GM23338 (cell line): Measurements from ENCODE around the gene RBM14. TPM values are rescaled to one million over a fixed set of nuclear protein-coding genes. Genes with fewer than 3 reads are reported as not detected.

Experiments used
- ATAC-seq: fragments of 200-7000 bp; cut with Tn5 transposase; 3 replicates; pipeline ENCODE4 v1.9.1; 2020
- DNase-seq: peaks from one replicate; pipeline ENCODE4 v3.0.0-alpha.2; 2015; ENCODE audit warnings: low spot score
- H2AFZ ChIP-seq: fragments of 200-600 bp; sonication (generic); 2 replicates; pipeline ENCODE4 v1.8.0; 2016; ENCODE audit warnings: antibody characterized with exemption, mild to moderate bottlenecking, moderate library complexity
- H3F3A ChIP-seq: fragments of 200-600 bp; sonication (generic); replicated peaks from 2 replicates; pipeline ENCODE4 v1.8.0; 2017; ENCODE audit warnings: antibody characterized with exemption, mixed run types, low read depth
- H3K27ac ChIP-seq: fragments of 200-600 bp; sonication (generic); 2 replicates; pipeline ENCODE4 v1.6.1; 2016; ENCODE audit warnings: low read depth
- H3K27me3 ChIP-seq: fragments of 200-600 bp; sonication (generic); 2 replicates; pipeline ENCODE4 v1.8.0; 2016; ENCODE audit warnings: mild to moderate bottlenecking, mixed run types, moderate library complexity; ENCODE audit not compliant: insufficient read depth
- H3K36me3 ChIP-seq: fragments of 200-600 bp; sonication (generic); 2 replicates; pipeline ENCODE4 v1.8.0; 2016; ENCODE audit warnings: mild to moderate bottlenecking; ENCODE audit not compliant: insufficient read depth
- H3K4me1 ChIP-seq: fragments of 200-600 bp; sonication (generic); 2 replicates; pipeline ENCODE4 v1.8.0; 2016; ENCODE audit warnings: mild to moderate bottlenecking, moderate library complexity; ENCODE audit not compliant: insufficient read depth
- H3K4me2 ChIP-seq: fragments of 200-600 bp; sonication (generic); 2 replicates; pipeline ENCODE4 v1.7.1; 2017; ENCODE audit warnings: mixed run types
- H3K4me3 ChIP-seq: fragments of 200-600 bp; sonication (generic); 2 replicates; pipeline ENCODE4 v1.6.1; 2016; ENCODE audit warnings: mixed run types
- H3K79me2 ChIP-seq: fragments of 200-600 bp; sonication (generic); replicated peaks from 2 replicates; pipeline ENCODE4 v1.8.0; 2017; ENCODE audit warnings: mild to moderate bottlenecking; ENCODE audit not compliant: insufficient read depth
- H3K9me2 ChIP-seq: fragments of 200-600 bp; sonication (generic); 2 replicates; pipeline ENCODE4 v1.8.0; 2017; ENCODE audit not compliant: insufficient read depth
- H4K20me1 ChIP-seq: fragments of 200-600 bp; sonication (generic); replicated peaks from 2 replicates; pipeline ENCODE4 v1.8.0; 2017; ENCODE audit warnings: mild to moderate bottlenecking; ENCODE audit not compliant: insufficient read depth
- H3K27ac Mint-ChIP-seq: 2 replicates; pipeline ENCODE4 v1.8.0; 2020; ENCODE audit warnings: inconsistent platforms, mild to moderate bottlenecking, moderate library complexity, mixed read lengths
- H3K27me3 Mint-ChIP-seq: 3 replicates; pipeline ENCODE4 v1.8.0; 2022; ENCODE audit warnings: low read depth, mild to moderate bottlenecking, moderate library complexity, mixed read lengths, inconsistent platforms; ENCODE audit not compliant: insufficient read depth, poor library complexity
- H3K36me3 Mint-ChIP-seq: 3 replicates; pipeline ENCODE4 v1.8.0; 2021; ENCODE audit warnings: low read depth, mild to moderate bottlenecking, inconsistent platforms, moderate library complexity, mixed read lengths
- H3K4me1 Mint-ChIP-seq: 3 replicates; pipeline ENCODE4 v1.8.0; 2020; ENCODE audit warnings: mild to moderate bottlenecking, inconsistent platforms, mixed read lengths
- H3K4me3 Mint-ChIP-seq: 3 replicates; pipeline ENCODE4 v1.8.0; 2021; ENCODE audit warnings: moderate library complexity, mild to moderate bottlenecking, inconsistent platforms, mixed read lengths
- H3K9me3 Mint-ChIP-seq: 3 replicates; pipeline ENCODE4 v1.8.0; 2020; ENCODE audit warnings: moderate library complexity, mild to moderate bottlenecking, inconsistent platforms, mixed read lengths
- CREB1 ChIP-seq: fragments of 250-450 bp; sonication (Bioruptor Pico); IDR thresholded peaks from 2 replicates; pipeline ENCODE4 v1.5.0; 2020; ENCODE audit warnings: low read depth, mild to moderate bottlenecking, moderate library complexity
- ETS1 ChIP-seq: IDR thresholded peaks from 2 replicates; pipeline ENCODE4 v1.6.1; 2016; ENCODE audit warnings: antibody characterized with exemption
- EZH2 ChIP-seq: fragments of 200-600 bp; sonication (generic); IDR thresholded peaks from one replicate; pipeline ENCODE4 v1.8.0; 2017; ENCODE audit warnings: antibody characterized with exemption, mild to moderate bottlenecking, low read depth; ENCODE audit not compliant: unreplicated experiment
- EZH2phosphoT487 ChIP-seq: fragments of 200-600 bp; sonication (generic); IDR thresholded peaks from one replicate; pipeline ENCODE4 v1.8.1; 2018; ENCODE audit warnings: antibody characterized with exemption; ENCODE audit not compliant: unreplicated experiment
- JUNB ChIP-seq: IDR thresholded peaks from one replicate; pipeline ENCODE4 v1.6.1; 2016; ENCODE audit warnings: antibody characterized with exemption; ENCODE audit not compliant: unreplicated experiment
- NANOG ChIP-seq: IDR thresholded peaks from 2 replicates; pipeline ENCODE4 v1.6.1; 2016; ENCODE audit warnings: antibody characterized with exemption, borderline replicate concordance
- POLR2AphosphoS5 ChIP-seq: IDR thresholded peaks from 2 replicates; pipeline ENCODE4 v1.6.1; 2016; ENCODE audit warnings: antibody characterized with exemption, low read depth
- STAT1 ChIP-seq: IDR thresholded peaks from one replicate; pipeline ENCODE4 v1.6.1; 2016; ENCODE audit warnings: antibody characterized with exemption; ENCODE audit not compliant: unreplicated experiment
- ZNF114 ChIP-seq: fragments of 250-450 bp; sonication (Bioruptor Pico); IDR thresholded peaks from 2 replicates; pipeline ENCODE4 v1.5.0; 2020; ENCODE audit warnings: mild to moderate bottlenecking, moderate library complexity
- ZNF331 ChIP-seq: fragments of 250-450 bp; sonication (Bioruptor Pico); IDR thresholded peaks from 2 replicates; pipeline ENCODE4 v1.5.0; 2020; ENCODE audit warnings: low read depth, mild to moderate bottlenecking, moderate library complexity
- ZNF462 ChIP-seq: fragments of 250-450 bp; sonication (Bioruptor Pico); IDR thresholded peaks from 2 replicates; pipeline ENCODE4 v1.5.0; 2020; ENCODE audit warnings: mild to moderate bottlenecking, moderate library complexity
- polyA plus RNA-seq: library from polyadenylated mRNA; unstranded; fragments of >200 nt; fragmentation: Nextera tagmentation; extraction: Ambion mirVana; gene quantifications from 2 replicates; pipeline ENCODE4 v1.2.1, GENCODE V29; 2016
- total RNA-seq: library from RNA; depleted of rRNA; stranded (reverse); fragments of >200 nt; shearing (Covaris generic); gene quantifications from 2 replicates; pipeline ENCODE4 v1.2.3, GENCODE V29; 2014
- TF ChIP-seq, protein P1 (sequence below), 2 experiments: fragments of 200-600 bp in 1 of 2; sonication (generic) in 1 of 2; conservative IDR thresholded peaks; 2 replicates each; pipeline versions ENCODE4 v1.5.1 to v1.6.1; 2016 to 2017; ENCODE audit warnings: antibody characterized with exemption in 2 of 2, low read depth in 2 of 2, mild to moderate bottlenecking in 2 of 2, moderate library complexity in 1 of 2
- TF ChIP-seq, protein P2 (sequence below): IDR thresholded peaks from one replicate; pipeline ENCODE4 v1.6.1; 2018; ENCODE audit warnings: antibody characterized with exemption; ENCODE audit not compliant: unreplicated experiment

RBM14 gene
- total and polyA plus RNA-seq, 2 experiments from 2014 or later: 45.4 to 83.5 TPM

- Histone ChIP-seq H2AFZ (no peak overlapping the region), H3F3A (peaks cover 30% of the 10 kb centered on the region), H3K36me3 (peaks cover 53% of the 10 kb centered on the region), H3K4me3 (no peak overlapping the region), H3K4me2 (no peak overlapping the region), H4K20me1 (peaks cover 79% of the 10 kb centered on the region), H3K9me2 (no peaks in the 10 kb centered on the region), H3K79me2 (peaks cover 100% of the 10 kb centered on the region), H3K27ac (no peak overlapping the region), H3K4me1 (no peaks in the 10 kb centered on the region), H3K27me3 (no peaks in the 10 kb centered on the region)
- DNase-seq: no peak
- Mint-ChIP-seq H3K27me3 (peaks cover 8% of the 10 kb centered on the region), H3K36me3 (peaks cover 87% of the 10 kb centered on the region), H3K9me3 (no peaks in the 10 kb centered on the region), H3K4me1 (no peaks in the 10 kb centered on the region), H3K4me3 (no peak overlapping the region), H3K27ac (no peak overlapping the region)
- no peak for ATAC-seq
- TF ChIP-seq ZNF462 (CRISPR knock-in tag) (no peak), ETS1 (no peak), JUNB (no peak), ZNF114 (CRISPR knock-in tag) (no peak), STAT1 (no peak), EZH2 (no peak), CREB1 (CRISPR knock-in tag) (no peak), NANOG (no peak), ZNF331 (CRISPR knock-in tag) (no peak), EZH2phosphoT487 (no peak), POLR2AphosphoS5 (no peak)
- TF ChIP-seq, protein P1, sequence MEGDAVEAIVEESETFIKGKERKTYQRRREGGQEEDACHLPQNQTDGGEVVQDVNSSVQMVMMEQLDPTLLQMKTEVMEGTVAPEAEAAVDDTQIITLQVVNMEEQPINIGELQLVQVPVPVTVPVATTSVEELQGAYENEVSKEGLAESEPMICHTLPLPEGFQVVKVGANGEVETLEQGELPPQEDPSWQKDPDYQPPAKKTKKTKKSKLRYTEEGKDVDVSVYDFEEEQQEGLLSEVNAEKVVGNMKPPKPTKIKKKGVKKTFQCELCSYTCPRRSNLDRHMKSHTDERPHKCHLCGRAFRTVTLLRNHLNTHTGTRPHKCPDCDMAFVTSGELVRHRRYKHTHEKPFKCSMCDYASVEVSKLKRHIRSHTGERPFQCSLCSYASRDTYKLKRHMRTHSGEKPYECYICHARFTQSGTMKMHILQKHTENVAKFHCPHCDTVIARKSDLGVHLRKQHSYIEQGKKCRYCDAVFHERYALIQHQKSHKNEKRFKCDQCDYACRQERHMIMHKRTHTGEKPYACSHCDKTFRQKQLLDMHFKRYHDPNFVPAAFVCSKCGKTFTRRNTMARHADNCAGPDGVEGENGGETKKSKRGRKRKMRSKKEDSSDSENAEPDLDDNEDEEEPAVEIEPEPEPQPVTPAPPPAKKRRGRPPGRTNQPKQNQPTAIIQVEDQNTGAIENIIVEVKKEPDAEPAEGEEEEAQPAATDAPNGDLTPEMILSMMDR (conservative IDR thresholded peaks at IDR 0.05; ENCODE audit: low read depth in 2 of 2): no peak
- TF ChIP-seq, protein P2, sequence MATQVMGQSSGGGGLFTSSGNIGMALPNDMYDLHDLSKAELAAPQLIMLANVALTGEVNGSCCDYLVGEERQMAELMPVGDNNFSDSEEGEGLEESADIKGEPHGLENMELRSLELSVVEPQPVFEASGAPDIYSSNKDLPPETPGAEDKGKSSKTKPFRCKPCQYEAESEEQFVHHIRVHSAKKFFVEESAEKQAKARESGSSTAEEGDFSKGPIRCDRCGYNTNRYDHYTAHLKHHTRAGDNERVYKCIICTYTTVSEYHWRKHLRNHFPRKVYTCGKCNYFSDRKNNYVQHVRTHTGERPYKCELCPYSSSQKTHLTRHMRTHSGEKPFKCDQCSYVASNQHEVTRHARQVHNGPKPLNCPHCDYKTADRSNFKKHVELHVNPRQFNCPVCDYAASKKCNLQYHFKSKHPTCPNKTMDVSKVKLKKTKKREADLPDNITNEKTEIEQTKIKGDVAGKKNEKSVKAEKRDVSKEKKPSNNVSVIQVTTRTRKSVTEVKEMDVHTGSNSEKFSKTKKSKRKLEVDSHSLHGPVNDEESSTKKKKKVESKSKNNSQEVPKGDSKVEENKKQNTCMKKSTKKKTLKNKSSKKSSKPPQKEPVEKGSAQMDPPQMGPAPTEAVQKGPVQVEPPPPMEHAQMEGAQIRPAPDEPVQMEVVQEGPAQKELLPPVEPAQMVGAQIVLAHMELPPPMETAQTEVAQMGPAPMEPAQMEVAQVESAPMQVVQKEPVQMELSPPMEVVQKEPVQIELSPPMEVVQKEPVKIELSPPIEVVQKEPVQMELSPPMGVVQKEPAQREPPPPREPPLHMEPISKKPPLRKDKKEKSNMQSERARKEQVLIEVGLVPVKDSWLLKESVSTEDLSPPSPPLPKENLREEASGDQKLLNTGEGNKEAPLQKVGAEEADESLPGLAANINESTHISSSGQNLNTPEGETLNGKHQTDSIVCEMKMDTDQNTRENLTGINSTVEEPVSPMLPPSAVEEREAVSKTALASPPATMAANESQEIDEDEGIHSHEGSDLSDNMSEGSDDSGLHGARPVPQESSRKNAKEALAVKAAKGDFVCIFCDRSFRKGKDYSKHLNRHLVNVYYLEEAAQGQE: no peak
Measured at GRCh38 chr11:66626926-66627325, 10.5 kb downstream of the RBM14 start.
